HK-2 (cell line): Measurements from ENCODE around the gene ZBTB24.

Experiments
- DNase-seq: peaks from one replicate; pipeline ENCODE4 v3.0.0-alpha.2; 2018; ENCODE audit not compliant: unreplicated experiment

The ZBTB24 gene

GRCh38 chr6:109498936-109499335 lies 15.9 kb upstream of the ZBTB24 start:
- DNase-seq: no peak

DNA sequence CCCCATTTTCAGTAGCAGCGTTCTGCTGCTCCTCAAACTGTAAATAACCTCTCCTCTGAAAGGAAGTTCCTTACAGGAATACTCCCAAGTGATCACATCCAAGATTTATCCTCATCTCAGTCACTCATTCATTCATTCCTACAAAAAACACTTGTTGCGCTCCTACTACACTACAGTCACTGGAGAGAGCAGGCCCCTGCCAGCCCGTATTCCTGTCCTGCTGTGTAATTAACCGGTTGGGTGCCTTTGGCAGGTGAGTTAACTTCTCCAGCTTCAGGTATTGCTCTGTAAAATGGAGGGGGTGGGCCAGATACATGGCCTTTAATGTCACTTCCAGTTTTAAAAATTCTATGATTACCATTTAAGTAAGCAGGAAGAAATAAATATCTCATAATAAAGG lies 15.0 kb upstream of the ZBTB24 start:
- no peak for DNase-seq

DNA sequence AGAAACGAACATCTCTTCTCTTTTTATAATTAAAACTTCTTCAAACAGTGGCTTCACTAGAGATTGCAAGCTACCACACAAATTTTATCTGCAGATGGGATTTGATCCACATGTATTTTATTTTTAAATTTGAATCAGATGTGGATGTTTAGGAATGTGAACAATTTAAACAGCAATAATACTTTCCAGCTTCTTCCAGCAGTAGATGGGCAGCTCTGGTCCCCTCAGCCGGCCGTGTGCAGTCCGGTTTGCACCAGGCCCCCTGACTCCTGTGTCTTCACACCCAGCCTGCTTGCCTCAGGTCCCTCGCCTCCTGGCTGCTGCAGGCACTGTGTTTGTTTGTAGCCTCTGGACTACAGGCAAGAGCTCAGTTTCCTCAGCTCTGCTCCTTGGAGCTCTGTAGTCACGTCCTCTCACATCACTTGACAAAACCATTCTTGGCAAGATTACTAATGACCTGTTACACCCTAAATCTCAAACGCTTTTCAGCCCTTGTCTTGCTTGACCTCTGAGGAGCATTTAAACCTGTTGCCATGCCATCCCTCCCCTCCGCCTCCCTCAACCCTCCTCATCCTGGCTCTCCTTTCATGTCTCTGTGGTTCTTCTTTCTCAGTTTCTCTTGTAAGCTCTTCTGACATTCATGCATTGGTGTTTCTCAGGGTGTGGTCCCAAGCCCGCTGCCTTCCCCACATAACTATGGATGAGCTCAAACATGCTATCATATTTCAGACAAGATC lies 13.2 kb upstream of the ZBTB24 start:
- DNase-seq: no peak

DNA sequence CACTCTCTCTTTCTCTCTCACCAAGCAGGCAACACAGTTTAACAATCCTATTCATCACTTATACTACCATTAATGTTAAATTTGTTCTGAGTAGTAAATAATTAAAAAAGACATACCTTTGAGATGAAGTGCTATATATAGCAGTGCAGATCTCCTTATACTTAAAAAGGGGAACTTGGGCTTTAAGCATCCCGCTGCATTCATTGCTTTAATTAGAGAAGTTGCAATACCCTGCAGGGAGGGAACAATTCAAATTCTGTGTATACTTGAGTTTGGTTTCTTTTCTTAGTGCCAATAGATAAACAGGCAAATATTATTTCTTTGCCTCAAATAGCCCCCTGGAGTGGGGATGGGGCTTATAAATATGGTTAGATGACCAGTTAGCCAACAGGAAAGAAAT lies 10.8 kb upstream of the ZBTB24 start:
- DNase-seq: no peak

GRCh38 chr6:109491207-109491938 lies 8.4 kb upstream of the ZBTB24 start:
- no peak for DNase-seq

DNA sequence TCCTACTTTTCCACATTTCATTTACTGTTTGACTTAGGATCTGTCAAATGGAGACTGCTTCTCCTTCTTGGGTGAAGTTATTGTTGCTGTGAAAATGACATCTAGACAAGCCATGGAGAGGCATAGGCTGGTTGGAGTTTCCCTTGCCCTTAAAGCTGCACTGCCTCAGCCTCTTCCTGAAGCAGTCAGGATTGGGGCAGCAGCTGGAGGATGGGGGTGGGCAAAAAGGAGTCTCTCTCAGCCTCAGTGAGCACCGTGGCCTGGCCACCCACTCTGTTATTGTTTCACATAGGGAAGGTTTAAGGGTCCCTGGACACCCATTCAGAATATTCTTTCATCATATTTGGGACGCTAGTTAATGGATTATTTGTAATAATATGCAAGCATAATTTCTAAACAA lies 7.7 kb upstream of the ZBTB24 start:
- no peak for DNase-seq

- DNase-seq: no peak
Observed at GRCh38 chr6:109488001-109488400, 5.0 kb upstream of the ZBTB24 start.

GRCh38 chr6:109486068-109486467 lies 3.0 kb upstream of the ZBTB24 start:
- DNase-seq: no peak

- no peak for DNase-seq
Observed at GRCh38 chr6:109485266-109485935, 2.4 kb upstream of the ZBTB24 start.

DNA sequence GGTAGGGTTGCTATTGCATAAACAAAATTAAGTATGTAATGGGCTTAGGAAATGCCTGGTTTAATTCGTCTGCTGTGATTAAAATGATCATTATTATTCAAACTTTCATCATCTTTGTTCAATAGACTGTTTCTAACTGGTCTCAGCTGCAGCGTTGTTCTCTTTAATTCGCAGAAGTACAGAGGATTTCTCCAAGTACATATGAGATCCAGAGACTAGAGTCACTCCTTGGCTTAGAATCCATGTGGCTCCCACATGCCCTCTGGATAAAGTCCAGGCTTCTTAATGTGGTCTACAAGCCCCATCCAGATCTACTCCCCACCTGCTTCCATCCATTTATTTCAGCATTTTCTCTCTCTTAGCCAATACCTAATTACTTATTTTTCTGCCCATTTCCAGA lies 1.1 kb upstream of the ZBTB24 start:
- DNase-seq: no peak

DNA sequence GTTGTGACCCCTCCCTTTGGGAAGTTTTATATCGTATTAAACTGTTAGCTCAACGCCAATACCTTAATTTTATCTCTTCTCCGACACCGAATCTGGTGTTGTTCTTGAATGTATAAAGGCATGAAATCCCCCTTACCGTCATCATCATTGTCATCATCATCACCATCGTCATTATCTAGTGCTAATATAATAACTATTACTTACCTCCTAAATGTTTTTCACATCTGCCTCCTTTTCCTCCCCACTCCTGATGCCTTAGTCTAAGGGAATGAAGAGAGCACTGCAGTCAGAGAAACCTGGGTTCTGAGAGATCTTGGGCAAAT lies 677 bp upstream of the ZBTB24 start:
- no peak for DNase-seq

- no peak for DNase-seq
Observed at GRCh38 chr6:109480993-109481480, 2.0 kb downstream of the ZBTB24 start.

DNA sequence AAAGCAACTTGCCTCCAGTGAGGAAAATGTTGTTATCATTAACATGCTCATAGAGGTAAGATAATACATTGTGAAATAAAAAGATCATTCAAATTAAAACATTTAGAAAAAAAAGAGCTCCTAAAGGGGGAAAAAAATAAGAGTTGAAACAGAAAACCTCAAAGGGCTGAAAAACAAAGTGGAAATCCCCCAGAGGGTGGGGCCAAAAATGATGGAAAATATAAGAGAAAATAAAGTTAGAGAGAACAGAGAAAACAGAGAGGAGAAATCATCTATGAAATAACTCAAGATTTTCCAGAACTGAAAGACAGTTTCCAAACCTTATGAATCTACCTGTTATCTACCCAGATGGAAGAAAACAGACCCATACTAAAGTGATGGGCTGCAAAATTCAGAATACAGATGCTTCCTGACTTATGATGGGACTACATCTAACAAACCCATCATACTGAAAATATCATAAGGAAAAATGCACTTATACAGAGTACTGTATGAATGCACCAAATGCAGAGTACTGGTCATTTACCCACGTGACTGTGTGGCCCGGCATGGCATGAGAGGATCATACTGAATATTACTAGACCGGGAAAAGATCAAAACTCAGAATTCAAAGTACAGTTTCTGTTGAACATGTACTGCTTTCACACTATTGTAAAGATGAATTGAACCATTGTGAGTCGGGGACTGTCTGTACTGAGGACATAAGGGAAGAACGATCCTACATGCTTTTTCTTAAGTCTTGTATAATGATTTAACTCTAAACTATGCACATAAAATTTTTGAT lies 4.0 kb downstream of the ZBTB24 start:
- DNase-seq: no peak

DNA sequence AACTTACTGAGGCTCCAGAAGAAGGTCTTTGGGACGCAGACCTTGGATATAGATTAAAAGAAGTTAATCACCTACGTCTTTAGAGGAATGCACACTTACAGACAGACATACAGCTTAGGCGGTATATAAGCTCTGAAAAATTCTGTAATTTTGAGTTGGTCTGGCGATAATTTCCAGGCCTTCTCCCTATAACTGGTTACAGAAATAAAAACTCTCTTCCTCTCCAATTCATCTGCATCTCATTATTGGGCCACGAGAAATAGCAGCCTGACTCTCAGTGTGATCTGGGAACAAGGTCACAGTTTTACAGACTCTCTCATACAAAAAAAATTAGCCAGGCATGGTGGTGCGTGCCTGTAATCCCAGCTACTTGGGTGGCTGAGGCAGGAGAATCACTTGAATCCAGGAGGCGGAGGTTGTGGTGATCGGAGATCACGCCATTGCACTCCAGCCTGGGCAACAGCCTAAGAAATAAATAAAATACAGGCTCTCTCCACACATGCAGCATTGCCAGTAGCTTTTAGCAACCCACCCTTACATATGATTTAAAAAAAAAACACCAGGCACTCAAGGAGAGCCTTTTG lies 4.7 kb downstream of the ZBTB24 start:
- DNase-seq: no peak

- no peak for DNase-seq
Observed at GRCh38 chr6:109477725-109478124, 5.3 kb downstream of the ZBTB24 start.

DNA sequence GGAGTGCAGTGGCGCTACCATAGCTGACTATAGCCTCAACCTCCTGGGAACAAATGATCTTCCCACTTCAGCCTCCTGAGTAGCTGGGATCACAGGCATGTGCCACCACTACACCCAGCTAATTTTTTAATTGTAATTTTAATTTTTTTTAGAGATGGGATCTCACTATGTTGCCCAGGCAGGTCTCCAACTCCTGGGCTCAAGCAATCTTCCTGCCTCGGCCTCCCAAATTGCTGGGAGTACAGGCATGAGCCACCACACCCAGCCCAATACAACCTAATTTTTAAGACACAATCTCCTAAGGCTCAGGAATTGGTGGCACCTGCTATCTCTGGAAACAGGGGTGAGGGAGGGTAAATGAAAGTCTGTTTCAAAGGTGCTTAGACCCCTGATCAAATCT lies 5.8 kb downstream of the ZBTB24 start:
- no peak for DNase-seq

DNA sequence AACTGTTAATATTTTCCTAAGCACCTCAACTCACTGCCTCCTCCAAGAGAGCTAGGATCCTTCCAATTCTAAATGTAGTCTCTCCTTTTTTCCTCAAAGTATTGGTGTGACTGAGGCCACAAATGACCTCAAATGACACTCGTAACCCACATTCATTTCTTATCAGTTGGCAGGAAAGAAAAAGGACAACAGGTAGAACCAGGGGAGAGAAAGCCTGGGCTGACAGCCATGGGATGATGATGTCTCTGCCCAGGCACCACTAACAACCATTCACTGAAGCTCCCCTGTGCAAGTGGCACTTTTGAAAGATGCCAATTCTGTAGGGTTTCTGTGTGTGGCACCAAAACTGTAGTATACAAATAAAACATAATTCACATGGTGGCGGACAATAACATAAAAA lies 7.4 kb downstream of the ZBTB24 start:
- DNase-seq: no peak

DNA sequence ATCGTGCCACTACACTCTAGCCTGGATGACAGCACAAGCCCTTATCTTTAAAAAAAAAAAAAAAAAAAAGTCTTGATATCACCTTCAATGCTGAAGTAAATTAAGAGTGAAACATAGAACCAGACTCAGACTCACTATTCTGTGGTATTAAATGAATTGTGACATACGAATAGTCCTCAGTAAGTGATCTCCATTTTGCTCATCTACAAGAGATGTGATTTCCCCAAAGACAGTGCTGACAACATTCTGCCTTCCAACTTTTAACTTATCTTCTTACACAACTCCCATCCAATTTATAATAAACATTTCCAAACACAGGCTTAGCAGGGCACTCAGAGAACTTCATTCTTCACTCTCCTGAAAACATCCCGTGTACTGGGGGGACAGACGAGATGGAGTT lies 8.0 kb downstream of the ZBTB24 start:
- no peak for DNase-seq

DNA sequence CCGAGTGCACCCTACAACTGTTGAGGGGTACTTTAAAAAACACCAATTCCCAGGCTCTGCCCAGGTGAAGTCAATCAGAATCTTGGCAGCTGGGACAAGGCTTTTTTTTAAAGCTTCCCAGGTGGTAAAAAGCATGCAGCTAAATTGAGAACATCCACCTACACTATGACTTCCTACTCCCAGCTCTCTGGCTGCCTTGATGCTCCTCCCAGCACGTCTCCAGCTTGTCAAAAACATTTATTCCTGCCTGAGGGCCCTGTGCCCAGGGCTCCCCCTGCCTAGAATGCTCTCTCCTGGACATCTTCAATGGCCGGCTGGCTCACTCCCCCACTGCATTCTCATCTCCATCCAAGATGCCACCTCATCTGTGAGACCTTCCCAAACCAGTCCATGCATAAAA lies 9.9 kb downstream of the ZBTB24 start:
- no peak for DNase-seq

GRCh38 chr6:109472132-109472995 lies 10.7 kb downstream of the ZBTB24 start:
- DNase-seq: no peak
